A549 (cell line): ENCODE results near the gene GRIK5. TPM values are rescaled to one million over a fixed set of nuclear protein-coding genes. Genes with fewer than 3 reads are reported as not detected.

ENCODE experiments used
- ATAC-seq, 2 experiments: fragments of 200-7000 bp in 1 of 2; fragments of >200 bp in 1 of 2; cut with Nextera tagmentation in 1 of 2; cut with Tn5 transposase in 1 of 2; 3 replicates each; pipeline versions ENCODE4 v1.8.0 to v1.9.1; 2018 to 2020; ENCODE audit warnings: mild to moderate bottlenecking in 1 of 2, moderate library complexity in 1 of 2
- CTCF ChIA-PET: fragments of 300-600 bp; sonication (Branson Sonifier 250); formaldehyde crosslinking; extraction: SDS; loops from one replicate; lab custom pipeline; 2021; ENCODE audit warnings: antibody characterized with exemption, inconsistent platforms; lab: Yijun Ruan, JAX
- POLR2A ChIA-PET: fragments of 350-600 bp; formaldehyde crosslinking; extraction: SDS; loops from one replicate; lab custom pipeline; 2021; ENCODE audit warnings: antibody characterized with exemption, inconsistent platforms; lab: Yijun Ruan, JAX
- DNase-seq, 2 experiments: peaks; one replicate each; pipeline versions ENCODE4 v3.0.0 to v3.0.0-alpha.2; 2011 to 2016; ENCODE audit warnings: low read depth in 1 of 2, low spot score in 1 of 2
- FAIRE-seq: peaks from 2 replicates; lab custom pipeline; 2011; peaks lifted over from hg19 to GRCh38; lab: Jason Lieb, UNC
- H3K27ac ChIP-seq, 2 experiments: fragments of >200 bp; sonication (Bioruptor Twin); formaldehyde crosslinking; 3 replicates each; pipeline ENCODE4 v1.5.1; 2016 to 2017
- H3K4me1 ChIP-seq: fragments of >200 bp; sonication (Bioruptor Twin); formaldehyde crosslinking; 3 replicates; pipeline ENCODE4 v1.6.1; 2016
- H3K4me2 ChIP-seq: fragments of >200 bp; sonication (Bioruptor Twin); formaldehyde crosslinking; 3 replicates; pipeline ENCODE4 v1.6.1; 2016
- H3K4me3 ChIP-seq: fragments of >200 bp; sonication (Bioruptor Twin); formaldehyde crosslinking; 3 replicates; pipeline ENCODE4 v1.5.1; 2016
- H3K9me3 ChIP-seq: fragments of >200 bp; sonication (Bioruptor Twin); formaldehyde crosslinking; 3 replicates; pipeline ENCODE4 v1.6.1; 2016
- CBX2 ChIP-seq: fragments of 200-600 bp; sonication (generic); IDR thresholded peaks from 2 replicates; pipeline ENCODE4 v1.6.1; 2016; ENCODE audit warnings: low read depth, mild to moderate bottlenecking, borderline replicate concordance
- CEBPB ChIP-seq, 2 experiments: fragments of >200 bp in 1 of 2; sonication (Bioruptor Twin) in 1 of 2; formaldehyde crosslinking in 1 of 2; IDR thresholded peaks; 2 replicates each; pipeline ENCODE4 v1.6.1; 2012 to 2016
- CHD4 ChIP-seq: fragments of 200-600 bp; sonication (generic); IDR thresholded peaks from 2 replicates; pipeline ENCODE4 v1.6.1; 2016; ENCODE audit warnings: antibody characterized with exemption, mild to moderate bottlenecking, borderline replicate concordance
- HOXA7 ChIP-seq: fragments of 250-450 bp; sonication (Bioruptor Pico); IDR thresholded peaks from 2 replicates; pipeline ENCODE4 v1.5.0; 2020; ENCODE audit warnings: mild to moderate bottlenecking, moderate library complexity
- RAD21 ChIP-seq, 2 experiments: fragments of >200 bp in 1 of 2; sonication (Bioruptor Twin) in 1 of 2; formaldehyde crosslinking in 1 of 2; IDR thresholded peaks in 1 of 2; conservative IDR thresholded peaks in 1 of 2; 2 replicates in 1 of 2; 3 replicates in 1 of 2; pipeline ENCODE4 v1.6.1; 2012 to 2018; ENCODE audit warnings: inconsistent platforms in 1 of 2
- SREBF2 ChIP-seq: fragments of 450-650 bp; IDR thresholded peaks from 2 replicates; pipeline ENCODE4 v1.6.1; 2014; ENCODE audit warnings: mild to moderate bottlenecking, moderate library complexity
- ZC3H11A ChIP-seq: fragments of 450-650 bp; IDR thresholded peaks from 2 replicates; pipeline ENCODE4 v1.6.1; 2014; ENCODE audit warnings: antibody characterized with exemption, mild to moderate bottlenecking
- ZFP36 ChIP-seq: fragments of 450-650 bp; IDR thresholded peaks from 2 replicates; pipeline ENCODE4 v1.6.1; 2014; ENCODE audit warnings: borderline replicate concordance; ENCODE audit not compliant: partially characterized antibody
- WGBS: methylation state at CpG from one replicate; pipeline ENCODE4 v1.1.6; 2017; ENCODE audit errors: missing lambda C conversion rate; 5-methylcytosine and 5-hydroxymethylcytosine counted together
- polyA plus RNA-seq, 4 experiments: library from polyadenylated mRNA; depleted of rRNA in 3 of 4; stranded (reverse); fragments of >200 nt; fragmentation: RNase III in 1 of 4; extraction: RNeasy Plus Mini Kit Qiagen cat#74134 plus additional on column Dnase treatment in 1 of 4; gene quantifications; 2 replicates in 3 of 4; 3 replicates in 1 of 4; pipeline ENCODE4 v1.2.3, GENCODE V29; 2011 to 2017
- TF ChIP-seq, protein P1 (sequence below): fragments of >200 bp; sonication (Bioruptor Twin); formaldehyde crosslinking; IDR thresholded peaks from 3 replicates; pipeline ENCODE4 v1.5.1; 2016
- TF ChIP-seq, protein P2 (sequence below): fragments of 150-350 bp; IDR thresholded peaks from 2 replicates; pipeline ENCODE4 v1.6.1; 2014; ENCODE audit warnings: low read depth, mild to moderate bottlenecking, low read length
- TF ChIP-seq, protein P3 (sequence below): fragments of 450-650 bp; IDR thresholded peaks from 2 replicates; pipeline ENCODE4 v1.6.1; 2014; ENCODE audit warnings: antibody characterized with exemption
- TF ChIP-seq, protein P4 (sequence below): fragments of 250-450 bp; sonication (Bioruptor Pico); IDR thresholded peaks from 2 replicates; pipeline ENCODE4 v1.5.0; 2021; ENCODE audit warnings: mild to moderate bottlenecking, moderate library complexity, borderline replicate concordance

Gene GRIK5
- polyA plus RNA-seq, 2 of the 4 experiments (the other 2 are of a cell fraction) = 0.22 to 0.54 TPM

DNA sequence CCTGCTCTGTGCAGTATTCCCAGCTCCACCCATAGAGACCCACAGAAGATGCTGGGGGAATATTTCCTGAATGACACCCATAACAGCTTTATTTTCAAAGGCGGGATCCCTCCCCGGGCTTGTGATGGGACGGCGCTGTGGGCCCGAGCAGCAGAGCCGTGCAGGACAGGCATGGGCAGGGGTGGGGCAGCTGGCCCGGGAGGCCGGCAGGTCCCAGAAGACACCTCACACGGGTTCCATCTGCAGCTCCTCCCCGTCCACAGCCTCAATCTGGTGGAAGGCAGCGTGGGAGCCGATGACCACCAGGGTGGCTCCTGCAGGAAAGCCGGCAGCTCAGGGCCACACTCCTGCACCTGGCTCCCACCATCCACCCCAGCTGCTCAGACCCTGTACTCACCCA, 113.4 kb downstream of the GRIK5 start:
- TF ChIP-seq, protein P1, sequence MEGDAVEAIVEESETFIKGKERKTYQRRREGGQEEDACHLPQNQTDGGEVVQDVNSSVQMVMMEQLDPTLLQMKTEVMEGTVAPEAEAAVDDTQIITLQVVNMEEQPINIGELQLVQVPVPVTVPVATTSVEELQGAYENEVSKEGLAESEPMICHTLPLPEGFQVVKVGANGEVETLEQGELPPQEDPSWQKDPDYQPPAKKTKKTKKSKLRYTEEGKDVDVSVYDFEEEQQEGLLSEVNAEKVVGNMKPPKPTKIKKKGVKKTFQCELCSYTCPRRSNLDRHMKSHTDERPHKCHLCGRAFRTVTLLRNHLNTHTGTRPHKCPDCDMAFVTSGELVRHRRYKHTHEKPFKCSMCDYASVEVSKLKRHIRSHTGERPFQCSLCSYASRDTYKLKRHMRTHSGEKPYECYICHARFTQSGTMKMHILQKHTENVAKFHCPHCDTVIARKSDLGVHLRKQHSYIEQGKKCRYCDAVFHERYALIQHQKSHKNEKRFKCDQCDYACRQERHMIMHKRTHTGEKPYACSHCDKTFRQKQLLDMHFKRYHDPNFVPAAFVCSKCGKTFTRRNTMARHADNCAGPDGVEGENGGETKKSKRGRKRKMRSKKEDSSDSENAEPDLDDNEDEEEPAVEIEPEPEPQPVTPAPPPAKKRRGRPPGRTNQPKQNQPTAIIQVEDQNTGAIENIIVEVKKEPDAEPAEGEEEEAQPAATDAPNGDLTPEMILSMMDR = no peak
- no peak for TF ChIP-seq ZC3H11A
- TF ChIP-seq, protein P2, sequence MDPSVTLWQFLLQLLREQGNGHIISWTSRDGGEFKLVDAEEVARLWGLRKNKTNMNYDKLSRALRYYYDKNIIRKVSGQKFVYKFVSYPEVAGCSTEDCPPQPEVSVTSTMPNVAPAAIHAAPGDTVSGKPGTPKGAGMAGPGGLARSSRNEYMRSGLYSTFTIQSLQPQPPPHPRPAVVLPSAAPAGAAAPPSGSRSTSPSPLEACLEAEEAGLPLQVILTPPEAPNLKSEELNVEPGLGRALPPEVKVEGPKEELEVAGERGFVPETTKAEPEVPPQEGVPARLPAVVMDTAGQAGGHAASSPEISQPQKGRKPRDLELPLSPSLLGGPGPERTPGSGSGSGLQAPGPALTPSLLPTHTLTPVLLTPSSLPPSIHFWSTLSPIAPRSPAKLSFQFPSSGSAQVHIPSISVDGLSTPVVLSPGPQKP = no peak
- TF ChIP-seq, all 56 proteins: peak for 0
- ChIA-PET POLR2A (interaction anchor here (0.7 to 4.0 kb wide), 2 partner anchors 81 to 96 kb away, joined by 3 to 34 read pairs; partner anchors contain the start of gene RPS19), CTCF (interaction anchor here (0.6 to 4.3 kb wide), 36 partner anchors 9 to 440 kb away, joined by 3 to 97 read pairs (median 5); partner anchors contain the start of genes CD79A, ERFL and RPS19)
- Histone ChIP-seq H3K27ac (no peak overlapping the region; a peak in 1 of 6 replicates), H3K9me3 (no peaks in the 10 kb centered on the region), H3K4me2 (no peak overlapping the region), H3K4me1 (peaks cover 13% of the 10 kb centered on the region), H3K4me3 (no peak overlapping the region)
- DNase-seq = no peak
- no peak for FAIRE-seq
- no peak for ATAC-seq
- 87% methylated on average over 13 of the region's 13 CpGs for WGBS

DNA sequence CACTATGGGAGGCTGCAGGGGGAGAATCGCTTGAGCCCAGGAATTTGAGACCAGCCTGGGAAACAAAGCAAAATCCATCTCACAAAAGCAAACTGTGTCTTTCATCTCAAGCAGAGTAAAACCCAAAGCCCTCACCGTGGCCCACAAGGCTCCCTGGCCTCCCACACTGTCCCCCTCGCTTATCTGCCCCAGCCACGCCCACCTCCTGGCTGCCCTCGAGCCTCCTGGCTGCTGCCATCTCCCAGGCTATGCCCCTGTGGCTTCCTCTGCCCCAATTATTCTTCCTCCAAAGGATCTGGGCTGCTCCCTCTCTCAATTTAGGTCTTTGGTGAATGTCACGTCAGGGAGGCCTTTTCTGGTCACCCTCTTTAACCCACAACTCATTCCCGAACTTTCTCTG, 114.5 kb downstream of the GRIK5 start:
- H3K4me1 ChIP-seq = peaks cover 13% of the 10 kb centered on the region
- no peak for ATAC-seq
- ChIA-PET POLR2A (no interaction called here), CTCF (interaction anchor here (1.4 to 4.3 kb wide), 5 partner anchors 10 to 81 kb away, joined by 4 to 97 read pairs (median 31); partner anchors contain the start of gene CD79A)
- H3K9me3 ChIP-seq = no peaks in the 10 kb centered on the region
- H3K4me2 ChIP-seq = no peak overlapping the region
- WGBS = 79% methylated on average over 7 of the region's 7 CpGs
- H3K27ac ChIP-seq = no peak overlapping the region
- no peak for DNase-seq
- FAIRE-seq = no peak
- no peak overlapping the region for H3K4me3 ChIP-seq
- TF ChIP-seq CHD4 = no peak
- TF ChIP-seq RAD21 (conservative IDR thresholded peaks at IDR 0.05 in 1 of 2, IDR thresholded peaks at IDR 0.05 in 1 of 2) = no peak
- TF ChIP-seq CBX2 = no peak
- no peak for TF ChIP-seq SREBF2
- TF ChIP-seq, protein P3, sequence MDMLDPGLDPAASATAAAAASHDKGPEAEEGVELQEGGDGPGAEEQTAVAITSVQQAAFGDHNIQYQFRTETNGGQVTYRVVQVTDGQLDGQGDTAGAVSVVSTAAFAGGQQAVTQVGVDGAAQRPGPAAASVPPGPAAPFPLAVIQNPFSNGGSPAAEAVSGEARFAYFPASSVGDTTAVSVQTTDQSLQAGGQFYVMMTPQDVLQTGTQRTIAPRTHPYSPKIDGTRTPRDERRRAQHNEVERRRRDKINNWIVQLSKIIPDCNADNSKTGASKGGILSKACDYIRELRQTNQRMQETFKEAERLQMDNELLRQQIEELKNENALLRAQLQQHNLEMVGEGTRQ = no peak
- TF ChIP-seq, protein P1 = no peak
- TF ChIP-seq ZC3H11A = no peak
- no peak for TF ChIP-seq CEBPB (IDR thresholded peaks at IDR 0.05)
- TF ChIP-seq HOXA7 (CRISPR knock-in tag) = no peak
- TF ChIP-seq, protein P4, sequence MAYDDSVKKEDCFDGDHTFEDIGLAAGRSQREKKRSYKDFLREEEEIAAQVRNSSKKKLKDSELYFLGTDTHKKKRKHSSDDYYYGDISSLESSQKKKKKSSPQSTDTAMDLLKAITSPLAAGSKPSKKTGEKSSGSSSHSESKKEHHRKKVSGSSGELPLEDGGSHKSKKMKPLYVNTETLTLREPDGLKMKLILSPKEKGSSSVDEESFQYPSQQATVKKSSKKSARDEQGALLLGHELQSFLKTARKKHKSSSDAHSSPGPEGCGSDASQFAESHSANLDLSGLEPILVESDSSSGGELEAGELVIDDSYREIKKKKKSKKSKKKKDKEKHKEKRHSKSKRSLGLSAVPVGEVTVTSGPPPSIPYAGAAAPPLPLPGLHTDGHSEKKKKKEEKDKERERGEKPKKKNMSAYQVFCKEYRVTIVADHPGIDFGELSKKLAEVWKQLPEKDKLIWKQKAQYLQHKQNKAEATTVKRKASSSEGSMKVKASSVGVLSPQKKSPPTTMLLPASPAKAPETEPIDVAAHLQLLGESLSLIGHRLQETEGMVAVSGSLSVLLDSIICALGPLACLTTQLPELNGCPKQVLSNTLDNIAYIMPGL = no peak
- TF ChIP-seq ZFP36 = no peak
